Stimulated activated CD4-positive, alpha-beta T cell treated with anti-CD3 and anti-CD28 coated beads, Interleukin-15, amount 100 ng/mL, for 24 hours (primary cell): ENCODE data around the gene CCDC184.
"Not testable (repeated sequence)": the region's sequence is repeated elsewhere in the genome, so short reads cannot be mapped to it uniquely, and the experiment has no call there.

ENCODE experiments used
- DNase-seq: peaks from one replicate; pipeline ENCODE4 v3.0.0-alpha.2; 2020

The CCDC184 gene

GRCh38 chr12:48216785-48217184, 33.3 kb downstream of the CCDC184 start:
- DNase-seq: no peak

- no peak for DNase-seq
Measured at GRCh38 chr12:48219631-48220030, 36.2 kb downstream of the CCDC184 start.

GRCh38 chr12:48220701-48221100, 37.3 kb downstream of the CCDC184 start:
- no peak for DNase-seq

- no peak for DNase-seq
Measured at GRCh38 chr12:48221645-48222044, 38.2 kb downstream of the CCDC184 start.

GRCh38 chr12:48224533-48224932, 41.1 kb downstream of the CCDC184 start:
- DNase-seq: not testable (repeated sequence)

- not testable (repeated sequence) for DNase-seq
Measured at GRCh38 chr12:48231169-48231958, 47.9 kb downstream of the CCDC184 start.
